Caco-2 (cell line): ENCODE results near the gene IGF1. TPM values are rescaled to one million over a fixed set of nuclear protein-coding genes. Genes with fewer than 3 reads are reported as not detected.

ENCODE experiments used
- BruUV-seq: library from RNA; stranded (reverse); fragments of 400-500 nt; replicated peaks from 2 replicates; lab custom pipeline; 2021; lab: Mats Ljungman, UMichigan
- CTCF ChIA-PET: fragments of 300-600 bp; sonication (Branson Sonifier 250); formaldehyde crosslinking; loops from one replicate; lab custom pipeline; 2022; ENCODE audit warnings: antibody characterized with exemption; lab: Charles Lee
- POLR2A ChIA-PET: fragments of 300-600 bp; sonication (Branson Sonifier 250); formaldehyde crosslinking; loops from one replicate; lab custom pipeline; 2022; ENCODE audit warnings: antibody characterized with exemption; lab: Charles Lee
- DNase-seq, 2 experiments: peaks; one replicate each; pipeline versions ENCODE4 v3.0.0 to v3.0.0-alpha.2; 2020 to 2022
- H3K27me3 ChIP-seq: replicated peaks from 2 replicates; pipeline ENCODE4 v1.6.0; 2011; ENCODE audit warnings: low read length; ENCODE audit not compliant: control insufficient read depth, insufficient read depth
- H3K36me3 ChIP-seq: 2 replicates; pipeline ENCODE4 v1.5.1; 2011; ENCODE audit warnings: low read length; ENCODE audit not compliant: control insufficient read depth, insufficient read depth
- H3K4me1 ChIP-seq: fragments of 250-450 bp; sonication (Bioruptor Pico); 2 replicates; pipeline ENCODE4 v1.5.1; 2020; ENCODE audit warnings: mild to moderate bottlenecking
- H3K4me3 ChIP-seq: 2 replicates; pipeline ENCODE4 v1.5.1; 2011; ENCODE audit warnings: low read depth, mild to moderate bottlenecking, control low read depth, low read length
- H3K9me3 ChIP-seq: fragments of 250-450 bp; sonication (Bioruptor Pico); 2 replicates; pipeline ENCODE4 v1.5.1; 2020; ENCODE audit warnings: mild to moderate bottlenecking, moderate library complexity
- H3K27ac Mint-ChIP-seq: one replicate; pipeline ENCODE4 v1.8.0; 2022; ENCODE audit warnings: mixed read lengths; ENCODE audit not compliant: unreplicated experiment
- H3K27me3 Mint-ChIP-seq: one replicate; pipeline ENCODE4 v1.8.0; 2022; ENCODE audit warnings: mixed read lengths; ENCODE audit not compliant: insufficient read depth, unreplicated experiment
- H3K36me3 Mint-ChIP-seq: one replicate; pipeline ENCODE4 v1.8.0; 2022; ENCODE audit warnings: mild to moderate bottlenecking, mixed read lengths; ENCODE audit not compliant: insufficient read depth, unreplicated experiment
- H3K4me1 Mint-ChIP-seq: one replicate; pipeline ENCODE4 v1.8.0; 2022; ENCODE audit warnings: low read depth, mixed read lengths; ENCODE audit not compliant: unreplicated experiment
- H3K4me3 Mint-ChIP-seq: one replicate; pipeline ENCODE4 v1.8.0; 2022; ENCODE audit warnings: mild to moderate bottlenecking, moderate library complexity, mixed read lengths; ENCODE audit not compliant: unreplicated experiment
- H3K9me3 Mint-ChIP-seq: one replicate; pipeline ENCODE4 v1.8.0; 2022; ENCODE audit warnings: mixed read lengths; ENCODE audit not compliant: unreplicated experiment
- CTCF ChIP-seq, 2 experiments: fragments of 200-600 bp in 1 of 2; IDR thresholded peaks; 1 replicate in 1 of 2; 2 replicates in 1 of 2; pipeline versions ENCODE4 v1.5.1 to v1.8.0; 2011 to 2022; ENCODE audit warnings: antibody characterized with exemption in 1 of 2, control low read depth in 1 of 2, inconsistent platforms in 1 of 2, low read depth in 1 of 2, low read length in 1 of 2, mild to moderate bottlenecking in 1 of 2, moderate library complexity in 1 of 2; ENCODE audit not compliant: insufficient read depth in 1 of 2, severe bottlenecking in 1 of 2, unreplicated experiment in 1 of 2
- intact Hi-C: fragments of 100-400 bp; cut with micrococcal nuclease; formaldehyde crosslinking; loops from one replicate; pipeline ENCODE4 v1.10.0; 2022; ENCODE audit not compliant: unreplicated experiment
- total RNA-seq: library from RNA; stranded (reverse); gene quantifications from 2 replicates; pipeline ENCODE4 v1.2.3, GENCODE V29; 2022

IGF1 gene
- total RNA-seq, 1 experiment from 2014 or later, result 2.3 TPM

DNA sequence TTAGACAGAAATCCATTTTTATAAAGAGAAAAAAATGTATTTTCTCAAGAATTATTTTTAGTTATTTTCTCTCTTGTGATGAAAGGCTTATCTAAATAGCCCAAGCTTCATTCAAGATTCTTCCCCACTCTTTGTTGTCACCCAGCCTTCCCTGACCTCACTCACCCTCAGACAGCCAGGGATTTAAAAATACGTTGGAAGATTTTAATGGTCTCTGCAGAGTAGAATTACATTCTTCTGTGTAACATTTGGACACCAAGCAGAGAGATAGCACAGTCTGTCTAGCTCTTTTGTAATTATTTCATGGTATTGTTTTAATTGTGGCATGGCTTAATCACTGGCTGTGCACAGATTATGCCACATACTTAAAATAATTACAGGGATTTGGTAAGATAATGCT lies 130.3 kb downstream of the IGF1 start:
- no peak for TF ChIP-seq CTCF (IDR thresholded peaks at IDR 0.05; ENCODE audit: insufficient read depth in 1 of 2, low read depth in 1 of 2, low read length in 1 of 2, severe bottlenecking in 1 of 2, unreplicated experiment in 1 of 2)
- intact Hi-C loops, result no loop called here
- Mint-ChIP-seq H3K27me3 (no peaks in the 10 kb centered on the region), H3K4me1 (no peaks in the 10 kb centered on the region), H3K36me3 (no peaks in the 10 kb centered on the region), H3K9me3 (peaks cover 24% of the 10 kb centered on the region), H3K27ac (no peak overlapping the region), H3K4me3 (no peak overlapping the region)
- no peak for DNase-seq
- ChIA-PET CTCF (no interaction called here), POLR2A (no interaction called here)
- H3K27me3 ChIP-seq, result no peaks in the 10 kb centered on the region
- H3K4me3 ChIP-seq, result no peak overlapping the region
- BruUV-seq, result no TSS peak
- peaks cover 12% of the 10 kb centered on the region; the same call in 1 of the 2 replicates for H3K9me3 ChIP-seq
- no peaks in the 10 kb centered on the region for H3K4me1 ChIP-seq
- H3K36me3 ChIP-seq, result no peaks in the 10 kb centered on the region

DNA sequence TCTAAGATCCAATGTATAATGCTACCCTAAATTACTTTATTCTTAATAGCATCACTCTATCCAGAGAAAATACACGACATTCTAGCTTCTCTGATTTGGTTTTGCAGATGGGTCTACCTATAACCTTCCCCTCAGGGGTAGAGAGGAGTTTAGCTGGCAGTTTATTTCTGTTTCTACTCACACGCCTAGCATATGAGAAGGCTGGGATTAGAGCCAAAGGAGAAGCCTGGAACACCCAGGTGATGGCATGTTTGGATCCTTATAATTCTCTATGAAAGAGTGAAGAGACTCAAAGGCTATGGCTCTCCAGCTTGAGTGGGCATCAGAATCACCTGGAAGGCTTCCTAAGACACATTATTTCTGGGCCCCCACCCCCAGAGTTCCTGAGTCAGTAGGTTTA lies 131.3 kb downstream of the IGF1 start:
- Mint-ChIP-seq H3K27me3 (no peaks in the 10 kb centered on the region), H3K9me3 (peaks cover 22% of the 10 kb centered on the region), H3K36me3 (no peaks in the 10 kb centered on the region), H3K27ac (no peak overlapping the region), H3K4me3 (no peak overlapping the region), H3K4me1 (no peaks in the 10 kb centered on the region)
- POLR2A ChIA-PET, result no interaction called here
- no peak for TF ChIP-seq CTCF (IDR thresholded peaks at IDR 0.05; ENCODE audit: insufficient read depth in 1 of 2, low read depth in 1 of 2, low read length in 1 of 2, severe bottlenecking in 1 of 2, unreplicated experiment in 1 of 2)
- DNase-seq, result no peak
- H3K27me3 ChIP-seq, result no peaks in the 10 kb centered on the region
- H3K36me3 ChIP-seq, result no peaks in the 10 kb centered on the region
- H3K9me3 ChIP-seq, result peaks cover 5% of the 10 kb centered on the region; the same call in 1 of the 2 replicates
- CTCF ChIA-PET, result no interaction called here
- no peak overlapping the region for H3K4me3 ChIP-seq
- H3K4me1 ChIP-seq, result peaks cover 1% of the 10 kb centered on the region; the same call in 1 of the 2 replicates
- no TSS peak for BruUV-seq
- intact Hi-C loops, result no loop called here

GRCh38 chr12:102347811-102348210 lies 132.6 kb downstream of the IGF1 start:
- H3K4me1 Mint-ChIP-seq, result no peaks in the 10 kb centered on the region
- H3K27ac Mint-ChIP-seq, result no peak overlapping the region
- ChIA-PET CTCF (interaction anchor here (0.6 kb wide), 1 partner anchor 214 kb away, joined by 3 read pairs; no protein-coding TSS in a partner anchor), POLR2A (no interaction called here)
- no peak for DNase-seq
- BruUV-seq, result no TSS peak
- Histone ChIP-seq H3K27me3 (no peaks in the 10 kb centered on the region), H3K4me1 (peaks cover 6% of the 10 kb centered on the region; the same call in 1 of the 2 replicates), H3K9me3 (no peaks in the 10 kb centered on the region), H3K36me3 (no peaks in the 10 kb centered on the region), H3K4me3 (no peak overlapping the region)
- peaks cover 15% of the 10 kb centered on the region for H3K9me3 Mint-ChIP-seq
- intact Hi-C loops, result no loop called here
- no peaks in the 10 kb centered on the region for H3K27me3 Mint-ChIP-seq
- no peak for TF ChIP-seq CTCF (IDR thresholded peaks at IDR 0.05; ENCODE audit: insufficient read depth in 1 of 2, low read depth in 1 of 2, low read length in 1 of 2, severe bottlenecking in 1 of 2, unreplicated experiment in 1 of 2)
- no peak overlapping the region for H3K4me3 Mint-ChIP-seq
- H3K36me3 Mint-ChIP-seq, result no peaks in the 10 kb centered on the region
